T-helper 2 cell treated with Interferon-gamma antibody and Interleukin-4, amounts not matched to agents 5 μg/mL and 100 μg/mL, for 36 hours (primary cell): ENCODE results near the gene CDIPT.

Experiments
- DNase-seq: peaks from one replicate; pipeline ENCODE4 v3.0.0; 2021; ENCODE audit warnings: low spot score
- H3K27ac Mint-ChIP-seq: one replicate; pipeline ENCODE4 v1.8.0; 2021; ENCODE audit warnings: mild to moderate bottlenecking, mixed read lengths
- H3K27me3 Mint-ChIP-seq: one replicate; pipeline ENCODE4 v1.8.0; 2021; ENCODE audit warnings: low read depth, mixed read lengths
- H3K36me3 Mint-ChIP-seq: one replicate; pipeline ENCODE4 v1.8.0; 2021; ENCODE audit warnings: low read depth, mixed read lengths
- H3K4me1 Mint-ChIP-seq: one replicate; pipeline ENCODE4 v1.8.0; 2021; ENCODE audit warnings: low read depth, mixed read lengths
- H3K4me3 Mint-ChIP-seq: one replicate; pipeline ENCODE4 v1.8.0; 2022; ENCODE audit warnings: mild to moderate bottlenecking, moderate library complexity, mixed read lengths
- H3K9me3 Mint-ChIP-seq: one replicate; pipeline ENCODE4 v1.8.0; 2021; ENCODE audit warnings: mixed read lengths

CDIPT gene

GRCh38 chr16:29860218-29860617, 2.8 kb downstream of the CDIPT start:
- peaks cover 12% of the 10 kb centered on the region for H3K4me1 Mint-ChIP-seq
- H3K27me3 Mint-ChIP-seq, result no peaks in the 10 kb centered on the region
- peaks cover 23% of the 10 kb centered on the region for H3K36me3 Mint-ChIP-seq
- H3K9me3 Mint-ChIP-seq, result no peaks in the 10 kb centered on the region
- H3K4me3 Mint-ChIP-seq, result peak overlapping the region; percentile 99
- H3K27ac Mint-ChIP-seq, result no peak overlapping the region
- DNase-seq, result no peak

DNA sequence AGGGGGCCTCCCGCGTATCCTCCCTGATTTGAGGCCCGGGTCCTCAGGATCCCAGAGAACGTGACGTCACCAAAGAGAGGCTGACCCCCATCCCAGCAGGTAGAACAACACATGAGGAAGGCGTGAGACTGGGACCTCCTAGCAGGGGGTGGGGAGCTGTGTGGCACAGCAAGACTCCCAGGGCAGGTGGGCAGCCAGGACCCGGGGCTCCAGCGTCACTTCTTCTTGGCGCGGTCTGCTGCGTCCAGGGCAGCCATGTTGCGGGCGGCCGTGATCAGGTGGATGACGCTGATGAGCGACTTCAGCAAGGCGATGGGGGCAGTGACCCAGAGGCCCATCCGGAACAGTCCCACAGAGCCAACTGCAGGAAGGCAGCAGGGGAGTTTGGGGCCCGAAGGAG, 4.1 kb downstream of the CDIPT start:
- H3K9me3 Mint-ChIP-seq, result no peaks in the 10 kb centered on the region
- no peak overlapping the region for H3K27ac Mint-ChIP-seq
- no peak overlapping the region for H3K4me3 Mint-ChIP-seq
- H3K36me3 Mint-ChIP-seq, result peaks cover 23% of the 10 kb centered on the region
- no peaks in the 10 kb centered on the region for H3K27me3 Mint-ChIP-seq
- H3K4me1 Mint-ChIP-seq, result peaks cover 12% of the 10 kb centered on the region
- no peak for DNase-seq

DNA sequence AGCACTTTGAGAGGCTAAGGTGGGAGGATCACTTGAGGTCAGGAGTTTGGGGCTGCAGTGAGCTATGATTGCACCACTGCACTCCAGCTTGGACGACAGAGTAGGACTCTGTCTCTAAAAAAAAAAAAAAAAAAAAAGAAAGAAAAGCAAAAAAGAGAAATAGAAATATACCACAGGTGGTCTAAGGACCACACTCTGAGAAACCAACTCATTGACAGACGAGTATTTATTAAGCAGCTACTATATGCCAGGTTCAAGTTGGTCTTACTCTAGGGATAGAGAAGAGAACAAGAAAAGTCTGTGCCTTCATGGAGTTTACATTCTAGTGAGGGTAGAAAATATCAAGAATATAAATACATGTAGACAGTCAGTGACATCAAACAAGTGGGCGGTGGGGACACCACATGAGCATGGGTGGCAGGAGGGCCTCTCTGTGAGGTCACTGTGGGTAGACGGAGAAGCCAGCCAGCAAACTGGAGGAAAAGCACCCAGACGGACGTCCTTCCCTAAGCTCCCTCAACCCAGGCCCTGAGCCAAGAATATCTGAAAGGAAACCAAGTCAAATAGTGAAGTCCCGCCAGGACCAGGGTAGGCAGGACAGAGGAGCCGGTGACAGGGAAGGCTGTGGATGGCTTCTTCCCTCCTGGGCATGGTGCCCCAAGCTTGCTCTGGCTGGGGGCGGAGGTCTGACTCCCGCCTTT, 4.7 kb downstream of the CDIPT start:
- Mint-ChIP-seq H3K36me3 (peaks cover 23% of the 10 kb centered on the region), H3K4me1 (peaks cover 12% of the 10 kb centered on the region), H3K27ac (no peak overlapping the region), H3K9me3 (no peaks in the 10 kb centered on the region), H3K27me3 (no peaks in the 10 kb centered on the region), H3K4me3 (no peak overlapping the region)
- no peak for DNase-seq

DNA sequence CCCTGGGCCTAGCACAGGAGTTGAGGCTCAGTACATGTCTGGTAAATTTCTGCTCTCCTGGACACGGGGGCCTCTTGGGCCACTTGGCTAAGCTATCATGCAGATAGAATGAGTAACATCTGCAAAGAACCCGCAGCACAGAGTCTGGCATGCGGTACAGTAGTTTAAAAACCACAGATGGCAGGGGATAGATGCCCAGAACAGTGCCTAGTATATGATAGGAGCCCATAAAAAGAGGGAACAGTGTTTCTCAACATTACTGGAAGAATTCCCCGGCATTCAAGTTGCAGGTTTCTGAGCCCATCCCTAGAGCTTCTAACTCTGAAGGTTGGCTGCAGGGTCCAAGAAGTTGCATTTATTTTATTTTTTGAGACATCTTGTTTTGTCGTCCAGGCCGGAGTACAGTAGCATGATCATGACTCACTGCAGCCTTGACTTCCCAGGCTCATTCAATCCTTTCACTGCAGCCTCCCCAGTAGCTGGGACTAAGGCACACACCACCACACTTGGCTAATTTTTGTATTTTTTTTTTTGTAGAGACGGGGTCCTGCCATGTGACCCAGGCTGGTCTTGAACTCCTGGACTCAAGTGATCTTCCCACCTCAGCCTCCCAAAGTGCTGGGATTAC, 5.8 kb downstream of the CDIPT start:
- Mint-ChIP-seq H3K9me3 (no peaks in the 10 kb centered on the region), H3K36me3 (peaks cover 23% of the 10 kb centered on the region), H3K4me3 (no peak overlapping the region), H3K4me1 (peaks cover 10% of the 10 kb centered on the region), H3K27ac (no peak overlapping the region), H3K27me3 (no peaks in the 10 kb centered on the region)
- DNase-seq, result no peak

- Mint-ChIP-seq H3K27me3 (no peaks in the 10 kb centered on the region), H3K27ac (no peak overlapping the region), H3K9me3 (no peaks in the 10 kb centered on the region), H3K4me1 (no peaks in the 10 kb centered on the region), H3K36me3 (peaks cover 18% of the 10 kb centered on the region), H3K4me3 (no peak overlapping the region)
- no peak for DNase-seq
These were observed 8.4 kb downstream of the CDIPT start for GRCh38 chr16:29854520-29855100.

GRCh38 chr16:29852654-29853053, 10.4 kb downstream of the CDIPT start:
- no peaks in the 10 kb centered on the region for H3K27me3 Mint-ChIP-seq
- H3K36me3 Mint-ChIP-seq, result peaks cover 9% of the 10 kb centered on the region
- H3K9me3 Mint-ChIP-seq, result no peaks in the 10 kb centered on the region
- peaks cover 1% of the 10 kb centered on the region for H3K4me1 Mint-ChIP-seq
- H3K27ac Mint-ChIP-seq, result no peak overlapping the region
- H3K4me3 Mint-ChIP-seq, result no peak overlapping the region
- no peak for DNase-seq

GRCh38 chr16:29850998-29851397, 12.0 kb downstream of the CDIPT start:
- H3K27ac Mint-ChIP-seq, result no peak overlapping the region
- H3K4me1 Mint-ChIP-seq, result peaks cover 1% of the 10 kb centered on the region
- no peaks in the 10 kb centered on the region for H3K9me3 Mint-ChIP-seq
- H3K4me3 Mint-ChIP-seq, result no peak overlapping the region
- H3K27me3 Mint-ChIP-seq, result no peaks in the 10 kb centered on the region
- DNase-seq, result no peak
- peaks cover 16% of the 10 kb centered on the region for H3K36me3 Mint-ChIP-seq

GRCh38 chr16:29849505-29849904, 13.5 kb downstream of the CDIPT start:
- no peaks in the 10 kb centered on the region for H3K9me3 Mint-ChIP-seq
- peaks cover 27% of the 10 kb centered on the region for H3K36me3 Mint-ChIP-seq
- no peak overlapping the region for H3K4me3 Mint-ChIP-seq
- DNase-seq, result no peak
- H3K4me1 Mint-ChIP-seq, result peaks cover 1% of the 10 kb centered on the region
- H3K27me3 Mint-ChIP-seq, result no peaks in the 10 kb centered on the region
- no peak overlapping the region for H3K27ac Mint-ChIP-seq

GRCh38 chr16:29848420-29849297, 14.4 kb downstream of the CDIPT start:
- peak; percentile 72 for DNase-seq
- peaks cover 1% of the 10 kb centered on the region for H3K4me1 Mint-ChIP-seq
- no peak overlapping the region for H3K27ac Mint-ChIP-seq
- H3K36me3 Mint-ChIP-seq, result peaks cover 34% of the 10 kb centered on the region
- H3K27me3 Mint-ChIP-seq, result no peaks in the 10 kb centered on the region
- H3K4me3 Mint-ChIP-seq, result no peak overlapping the region
- no peaks in the 10 kb centered on the region for H3K9me3 Mint-ChIP-seq

GRCh38 chr16:29845656-29846055, 17.4 kb downstream of the CDIPT start:
- no peak overlapping the region for H3K27ac Mint-ChIP-seq
- no peaks in the 10 kb centered on the region for H3K27me3 Mint-ChIP-seq
- DNase-seq, result no peak
- no peaks in the 10 kb centered on the region for H3K9me3 Mint-ChIP-seq
- peaks cover 44% of the 10 kb centered on the region for H3K36me3 Mint-ChIP-seq
- H3K4me1 Mint-ChIP-seq, result peaks cover 1% of the 10 kb centered on the region
- no peak overlapping the region for H3K4me3 Mint-ChIP-seq

DNA sequence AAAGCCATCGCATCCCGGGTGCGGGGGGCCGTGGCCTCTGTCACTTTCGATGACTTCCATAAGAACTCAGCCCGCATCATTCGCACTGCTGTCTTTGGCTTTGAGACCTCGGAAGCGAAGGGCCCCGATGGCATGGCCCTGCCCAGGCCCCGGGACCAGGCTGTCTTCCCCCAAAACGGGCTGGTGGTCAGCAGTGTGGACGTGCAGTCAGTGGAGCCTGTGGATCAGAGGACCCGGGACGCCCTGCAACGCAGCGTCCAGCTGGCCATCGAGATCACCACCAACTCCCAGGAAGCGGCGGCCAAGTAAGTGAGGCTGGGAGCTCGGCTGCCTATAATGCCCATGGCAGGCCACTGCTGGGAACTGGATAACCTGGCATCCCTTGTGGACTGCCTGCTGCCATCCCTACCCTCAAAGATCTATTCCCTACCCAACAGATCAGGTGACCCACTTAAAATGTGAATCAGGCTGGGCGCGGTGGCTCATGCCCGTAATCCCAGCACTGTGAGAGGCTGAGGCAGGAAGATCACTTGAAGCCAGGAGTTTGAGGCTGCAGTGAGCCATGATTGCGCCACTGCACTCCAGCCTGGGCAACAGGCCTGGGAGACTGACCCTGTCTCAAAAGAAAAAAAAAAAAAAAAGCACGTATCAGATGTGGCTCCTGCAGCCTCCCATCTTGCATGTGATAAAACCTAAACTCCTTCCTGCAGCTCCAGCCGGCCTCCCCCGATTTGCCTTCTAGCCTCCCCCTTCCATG, 18.3 kb downstream of the CDIPT start:
- H3K27me3 Mint-ChIP-seq, result no peaks in the 10 kb centered on the region
- H3K4me1 Mint-ChIP-seq, result peaks cover 1% of the 10 kb centered on the region
- no peaks in the 10 kb centered on the region for H3K9me3 Mint-ChIP-seq
- no peak overlapping the region for H3K27ac Mint-ChIP-seq
- no peak for DNase-seq
- H3K4me3 Mint-ChIP-seq, result no peak overlapping the region
- H3K36me3 Mint-ChIP-seq, result peaks cover 42% of the 10 kb centered on the region

DNA sequence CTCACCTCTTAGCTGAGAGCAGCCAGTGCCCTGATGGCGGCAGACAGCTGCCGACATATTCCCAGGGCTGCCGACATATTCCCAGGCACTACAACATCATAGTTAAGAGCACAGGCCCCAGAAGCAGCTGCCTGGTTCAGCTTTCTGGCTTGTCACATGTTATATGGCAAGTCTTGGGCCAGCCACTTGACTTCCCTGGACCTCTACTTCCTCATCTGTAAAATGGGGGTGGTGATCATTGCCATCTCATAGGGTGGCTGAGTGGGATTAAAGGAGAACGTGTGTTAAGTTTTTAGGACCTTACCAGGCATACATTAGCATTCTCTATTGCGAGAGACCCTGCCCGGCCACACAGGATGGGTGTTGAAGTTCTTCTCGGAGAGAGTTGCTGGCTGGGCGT, 19.1 kb downstream of the CDIPT start:
- H3K9me3 Mint-ChIP-seq, result no peaks in the 10 kb centered on the region
- DNase-seq, result no peak
- peaks cover 47% of the 10 kb centered on the region for H3K36me3 Mint-ChIP-seq
- no peak overlapping the region for H3K4me3 Mint-ChIP-seq
- peaks cover 1% of the 10 kb centered on the region for H3K4me1 Mint-ChIP-seq
- no peaks in the 10 kb centered on the region for H3K27me3 Mint-ChIP-seq
- H3K27ac Mint-ChIP-seq, result no peak overlapping the region

DNA sequence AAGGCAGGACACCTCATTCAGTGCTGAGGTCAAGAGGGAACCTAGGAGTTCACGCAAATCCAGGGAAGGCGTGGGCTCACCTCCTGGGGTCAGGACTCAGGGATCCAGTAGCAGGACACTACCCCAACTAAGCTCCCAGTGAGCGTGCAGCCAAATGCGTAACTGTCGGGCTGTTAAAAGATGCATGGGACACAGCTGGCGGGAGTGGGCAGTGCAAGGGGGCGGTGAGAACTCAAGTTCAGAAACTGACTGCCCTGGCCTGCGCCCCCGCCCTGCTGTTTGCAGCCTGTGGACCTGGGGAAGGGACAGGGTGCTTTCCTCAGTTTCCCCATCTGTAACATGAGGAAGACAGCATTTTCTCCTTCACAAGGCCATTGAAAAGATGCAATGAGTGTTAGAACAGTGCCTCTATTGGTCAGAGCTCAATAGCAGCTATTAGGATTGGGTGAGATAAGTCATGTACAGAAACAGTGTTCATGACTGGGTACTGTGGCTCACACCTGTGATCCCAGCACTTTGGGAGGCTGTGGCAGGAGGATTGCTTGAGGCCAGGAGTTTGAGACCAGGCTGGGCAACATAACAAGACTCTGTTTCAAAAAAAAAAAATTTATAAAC, 20.2 kb downstream of the CDIPT start:
- Mint-ChIP-seq H3K4me1 (no peaks in the 10 kb centered on the region), H3K4me3 (no peak overlapping the region), H3K27ac (no peak overlapping the region), H3K27me3 (no peaks in the 10 kb centered on the region), H3K9me3 (no peaks in the 10 kb centered on the region), H3K36me3 (peaks cover 44% of the 10 kb centered on the region)
- no peak for DNase-seq
